NCI-H345 treated with DMSO at 0.1 percent for 48 hours (cell line): ENCODE measurements around the gene XCL2.
A peak's percentile ranks its signal among the peaks of the same experiment; 100 is the strongest.

ENCODE experiments used
- DNase-seq: peaks from one replicate; lab custom pipeline; 2025; ENCODE audit not compliant: unreplicated experiment; lab: John Stamatoyannopoulos, UW

Gene XCL2

GRCh38 chr1:168518201-168518689 is 25.6 kb downstream of the XCL2 start:
- DNase-seq: no peak

GRCh38 chr1:168514455-168514854 is 29.3 kb downstream of the XCL2 start:
- no peak for DNase-seq

- DNase-seq: no peak
Measured at GRCh38 chr1:168513656-168514404, 30.0 kb downstream of the XCL2 start.

- DNase-seq: no peak
Measured at GRCh38 chr1:168512864-168513595, 30.8 kb downstream of the XCL2 start.

GRCh38 chr1:168509875-168510791 is 33.7 kb downstream of the XCL2 start:
- DNase-seq: no peak

- no peak for DNase-seq
Measured at GRCh38 chr1:168509210-168509609, 34.6 kb downstream of the XCL2 start.

GRCh38 chr1:168507828-168508227 is 36.0 kb downstream of the XCL2 start:
- no peak for DNase-seq

GRCh38 chr1:168507231-168507630 is 36.6 kb downstream of the XCL2 start:
- DNase-seq: no peak

GRCh38 chr1:168506204-168506819 is 37.5 kb downstream of the XCL2 start:
- no peak for DNase-seq

GRCh38 chr1:168505006-168505405 is 38.8 kb downstream of the XCL2 start:
- DNase-seq: no peak

GRCh38 chr1:168504064-168504837 is 39.5 kb downstream of the XCL2 start:
- no peak for DNase-seq

GRCh38 chr1:168499688-168500049 is 44.1 kb downstream of the XCL2 start:
- DNase-seq: no peak

GRCh38 chr1:168498956-168499687 is 44.7 kb downstream of the XCL2 start:
- no peak for DNase-seq

- peak; percentile 65 for DNase-seq
Measured at GRCh38 chr1:168498159-168498631, 45.6 kb downstream of the XCL2 start.

- DNase-seq: no peak
Measured at GRCh38 chr1:168497376-168497950, 46.3 kb downstream of the XCL2 start.

- DNase-seq: no peak
Measured at GRCh38 chr1:168491527-168492164, 52.2 kb downstream of the XCL2 start.
